ENCODE data around the gene KRTAP3-1. TPM values are rescaled to one million over a fixed set of nuclear protein-coding genes. Genes with fewer than 3 reads are reported as not detected.
"Not testable (repeated sequence)": the region's sequence is repeated elsewhere in the genome, so short reads cannot be mapped to it uniquely, and the experiment has no call there.

KRTAP3-1 gene
- total RNA-seq, 2 experiments from 2014 or later = not detected

- peaks cover 40% of the 10 kb centered on the region for H3K27me3 Mint-ChIP-seq
- H3K36me3 Mint-ChIP-seq (ENCODE audit: low read depth) = no peaks in the 10 kb centered on the region
- no peak overlapping the region for H3K27ac ChIP-seq (ENCODE audit: low read depth in 1 of 2, low read length in 2 of 2)
- peaks cover 3% of the 10 kb centered on the region for H3K9me3 Mint-ChIP-seq
- no peak overlapping the region for H3K4me3 ChIP-seq (ENCODE audit: low read length)
- H3K4me3 Mint-ChIP-seq = no peak overlapping the region
- CTCF ChIA-PET = no interaction called here
- no peak for TF ChIP-seq CTCF (IDR thresholded peaks at IDR 0.05)
- H3K4me1 ChIP-seq (ENCODE audit: insufficient read depth, low read length) = no peaks in the 10 kb centered on the region
- H3K9me3 ChIP-seq (ENCODE audit: control insufficient read depth in 1 of 2, insufficient read depth in 1 of 2, low read length in 2 of 2) = no peaks in the 10 kb centered on the region
- no peak overlapping the region for H3K27ac Mint-ChIP-seq
- intact Hi-C loops (cut with DNase I, micrococcal nuclease) = no loop called here
- no peaks in the 10 kb centered on the region for H3K36me3 ChIP-seq (ENCODE audit: insufficient read depth, low read length)
- POLR2A ChIA-PET = no interaction called here
- DNase-seq (no peak), ATAC-seq (ENCODE audit: poor library complexity) (no peak)
- peaks cover 3 to 10% of the 10 kb centered on the region in 2 experiments for H3K27me3 ChIP-seq (ENCODE audit: control insufficient read depth in 1 of 2, insufficient read depth in 2 of 2, low read length in 2 of 2)
- no peaks in the 10 kb centered on the region for H3K4me1 Mint-ChIP-seq (ENCODE audit: low read depth)
These were observed 39.5 kb upstream of the KRTAP3-1 start for GRCh38 chr17:41048441-41048840.

GRCh38 chr17:41046735-41047465 lies 38.0 kb upstream of the KRTAP3-1 start, which contains the start of gene KRTAP2-1:
Gene KRTAP2-1 (minus strand): TSS chr17:41047316. CDS start chr17:41047267, 49 bp downstream.
- intact Hi-C loops (cut with DNase I, micrococcal nuclease); ATAC-seq (ENCODE audit: poor library complexity); DNase-seq; H3K9me3 Mint-ChIP-seq; H3K9me3 ChIP-seq (ENCODE audit: control insufficient read depth in 1 of 2, insufficient read depth in 1 of 2, low read length in 2 of 2); H3K4me1 Mint-ChIP-seq (ENCODE audit: low read depth); CTCF ChIA-PET; H3K4me1 ChIP-seq (ENCODE audit: insufficient read depth, low read length); H3K27ac ChIP-seq (ENCODE audit: low read depth in 1 of 2, low read length in 2 of 2); H3K4me3 Mint-ChIP-seq; H3K36me3 Mint-ChIP-seq (ENCODE audit: low read depth); H3K36me3 ChIP-seq (ENCODE audit: insufficient read depth, low read length); H3K27ac Mint-ChIP-seq; H3K4me3 ChIP-seq (ENCODE audit: low read length); POLR2A ChIA-PET: not testable (repeated sequence)
- peaks cover 4 to 10% of the 10 kb centered on the region in 2 experiments for H3K27me3 ChIP-seq (ENCODE audit: control insufficient read depth in 1 of 2, insufficient read depth in 2 of 2, low read length in 2 of 2)
- peaks cover 40% of the 10 kb centered on the region for H3K27me3 Mint-ChIP-seq

GRCh38 chr17:41042953-41043352 lies 34.0 kb upstream of the KRTAP3-1 start:
- ChIA-PET CTCF (no interaction called here), POLR2A (no interaction called here)
- peaks cover 5% of the 10 kb centered on the region for H3K9me3 Mint-ChIP-seq
- no peak for ATAC-seq (ENCODE audit: poor library complexity)
- Histone ChIP-seq H3K4me1 (ENCODE audit: insufficient read depth, low read length) (no peaks in the 10 kb centered on the region), H3K36me3 (ENCODE audit: insufficient read depth, low read length) (no peaks in the 10 kb centered on the region), H3K27ac (ENCODE audit: low read depth in 1 of 2, low read length in 2 of 2) (no peak overlapping the region), H3K4me3 (ENCODE audit: low read length) (no peak overlapping the region), H3K9me3 (ENCODE audit: control insufficient read depth in 1 of 2, insufficient read depth in 1 of 2, low read length in 2 of 2) (peaks cover 0 to 5% of the 10 kb centered on the region in 2 experiments), H3K27me3 (ENCODE audit: control insufficient read depth in 1 of 2, insufficient read depth in 2 of 2, low read length in 2 of 2) (peaks cover 4 to 5% of the 10 kb centered on the region in 2 experiments)
- no peak overlapping the region for H3K4me3 Mint-ChIP-seq
- no peaks in the 10 kb centered on the region for H3K36me3 Mint-ChIP-seq (ENCODE audit: low read depth)
- DNase-seq = no peak
- no peak overlapping the region for H3K27ac Mint-ChIP-seq
- H3K4me1 Mint-ChIP-seq (ENCODE audit: low read depth) = no peaks in the 10 kb centered on the region
- intact Hi-C loops (cut with DNase I, micrococcal nuclease) = no loop called here
- no peak for TF ChIP-seq CTCF (IDR thresholded peaks at IDR 0.05)
- peaks cover 26% of the 10 kb centered on the region for H3K27me3 Mint-ChIP-seq

- H3K27ac ChIP-seq (ENCODE audit: low read depth in 1 of 2, low read length in 2 of 2); H3K4me3 Mint-ChIP-seq; H3K4me1 ChIP-seq (ENCODE audit: insufficient read depth, low read length); POLR2A ChIA-PET; H3K36me3 ChIP-seq (ENCODE audit: insufficient read depth, low read length); H3K27ac Mint-ChIP-seq; H3K4me3 ChIP-seq (ENCODE audit: low read length); H3K4me1 Mint-ChIP-seq (ENCODE audit: low read depth); H3K9me3 Mint-ChIP-seq; DNase-seq; intact Hi-C loops (cut with DNase I, micrococcal nuclease); ATAC-seq (ENCODE audit: poor library complexity); H3K36me3 Mint-ChIP-seq (ENCODE audit: low read depth); CTCF ChIA-PET; H3K9me3 ChIP-seq (ENCODE audit: control insufficient read depth in 1 of 2, insufficient read depth in 1 of 2, low read length in 2 of 2); H3K27me3 ChIP-seq (ENCODE audit: control insufficient read depth in 1 of 2, insufficient read depth in 2 of 2, low read length in 2 of 2): not testable (repeated sequence)
- peaks cover 12% of the 10 kb centered on the region for H3K27me3 Mint-ChIP-seq
These were observed 32.0 kb upstream of the KRTAP3-1 start, which contains the start of gene KRTAP1-1 for GRCh38 chr17:41040783-41041571. Gene KRTAP1-1 (minus strand): TSS chr17:41041450. CDS start chr17:41041397, 53 bp downstream.
